Lower leg skin (tissue), 4 donors: ENCODE measurements around the gene MPL. TPM values are rescaled to one million over a fixed set of nuclear protein-coding genes. Genes with fewer than 3 reads are reported as not detected.

Source experiments
- DNase-seq, 2 donors: peaks; one replicate each; pipeline ENCODE4 v3.0.0-alpha.2; 2019; ENCODE audit warnings: low spot score in 2 of 2
- H3K4me3 ChIP-seq: fragments of 200-600 bp; sonication (generic); 2 replicates; pipeline ENCODE4 v1.5.1; 2017; ENCODE audit warnings: mild to moderate bottlenecking, low read depth; ENCODE audit not compliant: poor library complexity, severe bottlenecking
- CTCF ChIP-seq, 3 donors: fragments of 450-650 bp; IDR thresholded peaks; one replicate each; pipeline ENCODE4 v1.5.1; 2016; ENCODE audit warnings: antibody characterized with exemption in 3 of 3, mild to moderate bottlenecking in 3 of 3, moderate library complexity in 2 of 3
- POLR2A ChIP-seq, 2 donors: fragments of 450-650 bp; IDR thresholded peaks; one replicate each; pipeline ENCODE4 v1.6.1; 2016 to 2017; ENCODE audit warnings: antibody characterized with exemption in 2 of 2, mild to moderate bottlenecking in 1 of 2, moderate library complexity in 1 of 2
- WGBS, 2 donors: methylation state at CpG; one replicate each; pipeline ENCODE4 v1.1.5; 2018; 5-methylcytosine and 5-hydroxymethylcytosine counted together
- intact Hi-C: fragments of 100-400 bp; cut with DNase I; formaldehyde crosslinking; loops from one replicate; pipeline ENCODE4 v1.15.0; 2023; ENCODE audit warnings: low total_unique reads
- total RNA-seq, 4 donors: library from RNA; depleted of rRNA; stranded (reverse); fragments of >200 nt; gene quantifications; one replicate each; pipeline ENCODE4 v1.1.0, GENCODE V29; 2016

MPL gene
- total RNA-seq, 4 donors from 2014 or later = 0.15 TPM; not detected in 3

- WGBS, 2 donors = 91% methylated on average over 2 of the region's 2 CpGs
- intact Hi-C loops = no loop called here
- DNase-seq = no peak
- TF ChIP-seq CTCF (IDR thresholded peaks at IDR 0.05) (no peak), POLR2A (IDR thresholded peaks at IDR 0.05) (no peak)
- H3K4me3 ChIP-seq = no peak overlapping the region
These were observed 17.3 kb downstream of the MPL start for GRCh38 chr1:43354936-43355335.

- WGBS, 2 donors = 94 to 98% methylated on average over 4 of the region's 4 CpGs
- intact Hi-C loops = no loop called here
- no peak for TF ChIP-seq CTCF (IDR thresholded peaks at IDR 0.05)
- no peak for TF ChIP-seq POLR2A (IDR thresholded peaks at IDR 0.05)
These were observed 19.6 kb downstream of the MPL start for GRCh38 chr1:43357251-43357650.

GRCh38 chr1:43358121-43358745, 20.6 kb downstream of the MPL start:
- intact Hi-C loops = no loop called here
- DNase-seq = no peak
- TF ChIP-seq POLR2A (IDR thresholded peaks at IDR 0.05) (no peak), CTCF (IDR thresholded peaks at IDR 0.05) (no peak)
- WGBS, 2 donors = 0 to 1% methylated on average over 20 to 30 of the region's 33 CpGs
- peak overlapping the region; percentile 41 for H3K4me3 ChIP-seq

More at GRCh38 chr1:43357251-43357650, 19.6 kb downstream of the MPL start:
- H3K4me3 ChIP-seq = no peak overlapping the region
- no peak for DNase-seq

GRCh38 chr1:43358746-43359693, 21.4 kb downstream of the MPL start, which contains the start of gene CDC20:
Gene CDC20, plus strand, starts transcription at chr1:43358981. Its CDS starts 235 bp downstream, at chr1:43359216.
- 4% methylated on average over 52 to 56 of the region's 59 CpGs for WGBS, 2 donors
- intact Hi-C loops = no loop called here
- H3K4me3 ChIP-seq = peak within 1 kb of the TSS; percentile 41
- peak; percentile 99 to 100 for DNase-seq
- TF ChIP-seq CTCF (IDR thresholded peaks at IDR 0.05) (no peak), POLR2A (IDR thresholded peaks at IDR 0.05) (no peak)

GRCh38 chr1:43359696-43360095, 22.1 kb downstream of the MPL start:
- H3K4me3 ChIP-seq = no peak overlapping the region
- WGBS, 2 donors = 32 to 42% methylated on average over 11 of the region's 11 CpGs
- intact Hi-C loops = no loop called here
- no peak for TF ChIP-seq POLR2A (IDR thresholded peaks at IDR 0.05)
- no peak for DNase-seq

GRCh38 chr1:43360616-43361015, 23.0 kb downstream of the MPL start:
- intact Hi-C loops = no loop called here
- WGBS, 2 donors = 54 to 59% methylated on average over 4 of the region's 4 CpGs
- TF ChIP-seq CTCF (IDR thresholded peaks at IDR 0.05) (no peak), POLR2A (IDR thresholded peaks at IDR 0.05) (no peak)
- H3K4me3 ChIP-seq = no peak overlapping the region
- DNase-seq = no peak
